Mucosa of rectum (tissue), 2 donors: ENCODE data around the gene DNAJA4.
"Not testable (repeated sequence)": the region's sequence is repeated elsewhere in the genome, so short reads cannot be mapped to it uniquely, and the experiment has no call there.

Source experiments
- H3K27ac ChIP-seq, 2 donors: one replicate each; pipeline ENCODE4 v1.7.0; 2013; ENCODE audit warnings: inconsistent platforms in 2 of 2, low read depth in 2 of 2, low read length in 2 of 2
- H3K27me3 ChIP-seq, 2 donors: one replicate each; pipeline ENCODE4 v1.7.0; 2013; ENCODE audit warnings: low read length in 2 of 2; ENCODE audit not compliant: control insufficient read depth in 2 of 2, insufficient read depth in 2 of 2
- H3K36me3 ChIP-seq, 2 donors: one replicate each; pipeline ENCODE4 v1.7.0; 2013; ENCODE audit warnings: low read length in 2 of 2; ENCODE audit not compliant: control insufficient read depth in 2 of 2, insufficient read depth in 2 of 2
- H3K4me1 ChIP-seq, 2 donors: one replicate each; pipeline ENCODE4 v1.7.0; 2013; ENCODE audit warnings: low read length in 2 of 2, mild to moderate bottlenecking in 1 of 2; ENCODE audit not compliant: control insufficient read depth in 2 of 2, insufficient read depth in 2 of 2
- H3K4me3 ChIP-seq, 2 donors: one replicate each; pipeline ENCODE4 v1.7.0; 2013; ENCODE audit warnings: low read length in 2 of 2
- H3K9ac ChIP-seq, 2 donors: one replicate each; pipeline ENCODE4 v1.7.0; 2013; ENCODE audit warnings: low read length in 2 of 2, low read depth in 1 of 2, mild to moderate bottlenecking in 1 of 2
- H3K9me3 ChIP-seq, 2 donors: one replicate each; pipeline ENCODE4 v1.7.0; 2013; ENCODE audit warnings: low read length in 2 of 2; ENCODE audit not compliant: control insufficient read depth in 2 of 2
- donor health status: healthy.
- donor health status: Normal muscosa, but diverticular disease.

The DNAJA4 gene

GRCh38 chr15:78243491-78243941, 20.8 kb upstream of the DNAJA4 start:
- no peaks in the 10 kb centered on the region for H3K27me3 ChIP-seq
- H3K4me1 ChIP-seq, result peaks cover 8 to 15% of the 10 kb centered on the region in 2 donors
- peak overlapping the region in 1 of 2 donors; percentile 61 for H3K27ac ChIP-seq
- H3K36me3 ChIP-seq, result no peaks in the 10 kb centered on the region
- no peak overlapping the region for H3K9ac ChIP-seq
- no peaks in the 10 kb centered on the region for H3K9me3 ChIP-seq
- no peak overlapping the region for H3K4me3 ChIP-seq

DNA sequence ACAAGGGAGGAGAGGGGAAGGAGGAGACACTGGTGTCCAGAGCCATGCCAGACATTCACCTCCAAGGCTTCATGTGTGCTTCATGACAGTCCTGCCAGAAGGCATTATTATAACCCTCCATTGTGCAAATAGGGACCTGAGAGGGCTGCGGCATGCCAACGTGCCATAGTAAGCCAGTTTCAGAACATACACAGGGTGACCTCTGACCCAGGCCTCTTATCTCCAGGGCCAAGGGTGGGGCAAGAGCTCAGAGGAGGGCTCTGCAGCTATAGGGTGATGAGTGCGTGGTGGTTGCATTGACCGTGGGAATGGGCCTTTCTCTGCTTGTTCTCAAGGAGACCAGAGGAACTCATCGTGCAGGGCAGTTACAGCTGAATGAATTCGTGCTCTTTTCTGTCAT, 20.3 kb upstream of the DNAJA4 start:
- H3K9ac ChIP-seq, result no peak overlapping the region
- no peaks in the 10 kb centered on the region for H3K9me3 ChIP-seq
- H3K27ac ChIP-seq, result peak overlapping the region in 1 of 2 donors; percentile 61
- no peaks in the 10 kb centered on the region for H3K27me3 ChIP-seq
- H3K4me3 ChIP-seq, result no peak overlapping the region
- H3K4me1 ChIP-seq, result peaks cover 8 to 15% of the 10 kb centered on the region in 2 donors
- H3K36me3 ChIP-seq, result no peaks in the 10 kb centered on the region

DNA sequence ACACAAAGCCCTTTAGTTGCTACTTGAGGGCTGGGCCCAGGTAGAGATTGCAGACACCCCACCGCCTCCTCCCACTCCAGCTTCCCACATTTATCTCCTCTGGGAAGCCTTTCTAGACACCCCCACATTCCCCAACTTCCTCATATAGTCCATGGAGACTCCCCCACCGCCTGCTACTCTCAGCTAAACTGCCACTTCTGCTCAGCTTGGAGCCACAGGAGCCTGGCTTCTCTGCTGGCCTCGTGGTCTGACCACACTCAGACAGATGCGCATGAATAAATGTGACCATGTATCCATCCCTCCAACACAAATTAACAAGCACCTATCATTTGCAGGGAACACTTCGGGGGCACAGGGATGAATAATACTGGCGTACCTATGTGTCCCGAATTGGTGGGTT, 19.5 kb upstream of the DNAJA4 start:
- no peaks in the 10 kb centered on the region for H3K27me3 ChIP-seq
- no peaks in the 10 kb centered on the region for H3K36me3 ChIP-seq
- H3K9me3 ChIP-seq, result no peaks in the 10 kb centered on the region
- H3K27ac ChIP-seq, result no peak overlapping the region
- peaks cover 8 to 15% of the 10 kb centered on the region in 2 donors for H3K4me1 ChIP-seq
- H3K4me3 ChIP-seq, result no peak overlapping the region
- no peak overlapping the region for H3K9ac ChIP-seq

DNA sequence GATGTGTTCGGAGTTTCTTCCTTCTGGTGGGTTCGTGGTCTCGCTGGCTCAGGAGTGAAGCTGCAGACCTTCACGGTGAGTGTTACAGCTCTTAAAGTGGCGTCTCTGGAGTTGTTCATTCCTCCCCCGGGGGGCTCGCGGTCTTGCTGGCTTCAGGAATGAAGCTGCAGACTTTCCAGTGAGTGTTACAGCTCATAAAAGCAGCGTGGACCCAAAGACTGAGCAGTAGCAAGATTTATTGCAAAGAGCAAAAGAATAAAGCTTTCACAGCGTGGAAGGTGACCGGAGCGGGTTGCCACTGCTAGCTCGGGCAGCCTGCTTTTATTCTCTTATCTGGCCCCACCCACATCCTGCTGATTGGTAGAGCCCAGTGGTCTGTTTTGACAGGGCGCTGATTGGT, 19.0 kb upstream of the DNAJA4 start:
- H3K36me3 ChIP-seq, H3K9me3 ChIP-seq, H3K27me3 ChIP-seq, H3K27ac ChIP-seq, H3K4me3 ChIP-seq, H3K9ac ChIP-seq: not testable (repeated sequence)
- H3K4me1 ChIP-seq, result peaks cover 8 to 15% of the 10 kb centered on the region in 2 donors

GRCh38 chr15:78245976-78246620, 18.3 kb upstream of the DNAJA4 start:
- H3K9me3 ChIP-seq, H3K27me3 ChIP-seq, H3K9ac ChIP-seq, H3K36me3 ChIP-seq, H3K4me3 ChIP-seq, H3K27ac ChIP-seq: not testable (repeated sequence)
- H3K4me1 ChIP-seq, result peaks cover 8 to 15% of the 10 kb centered on the region in 2 donors

- H3K27ac ChIP-seq, result no peak overlapping the region
- H3K36me3 ChIP-seq, result no peaks in the 10 kb centered on the region
Measured at GRCh38 chr15:78247911-78248310, 16.5 kb upstream of the DNAJA4 start.

DNA sequence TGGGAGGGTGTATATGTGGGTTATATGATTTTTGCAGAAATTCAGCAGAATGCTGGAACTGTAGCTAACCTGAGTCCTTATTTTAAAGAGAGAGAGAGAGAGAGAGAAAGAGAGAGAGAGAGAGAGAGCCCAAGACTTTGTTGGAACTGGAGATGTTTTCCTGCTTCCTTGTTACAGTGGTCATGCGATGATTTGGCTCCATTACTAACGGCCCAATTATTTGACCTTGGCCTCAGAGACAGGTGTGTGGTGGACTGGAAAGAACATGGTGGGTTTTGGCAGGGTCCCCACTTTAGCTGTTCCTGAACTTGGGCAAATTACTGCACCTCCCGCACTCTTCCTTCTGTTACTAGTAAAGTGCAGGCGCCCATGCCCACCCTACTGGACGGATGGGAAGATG, 15.2 kb upstream of the DNAJA4 start:
- Histone ChIP-seq H3K27ac (no peak overlapping the region), H3K36me3 (no peaks in the 10 kb centered on the region), H3K27me3 (no peaks in the 10 kb centered on the region), H3K4me3 (no peak overlapping the region), H3K9ac (no peak overlapping the region), H3K9me3 (no peaks in the 10 kb centered on the region), H3K4me1 (peaks cover under 1 to 2% of the 10 kb centered on the region in 2 donors)

More at GRCh38 chr15:78247911-78248310, 16.5 kb upstream of the DNAJA4 start:
- Histone ChIP-seq H3K4me1 (peaks cover 8 to 12% of the 10 kb centered on the region in 2 donors), H3K4me3 (no peak overlapping the region), H3K9me3 (no peaks in the 10 kb centered on the region), H3K27me3 (no peaks in the 10 kb centered on the region), H3K9ac (no peak overlapping the region)

DNA sequence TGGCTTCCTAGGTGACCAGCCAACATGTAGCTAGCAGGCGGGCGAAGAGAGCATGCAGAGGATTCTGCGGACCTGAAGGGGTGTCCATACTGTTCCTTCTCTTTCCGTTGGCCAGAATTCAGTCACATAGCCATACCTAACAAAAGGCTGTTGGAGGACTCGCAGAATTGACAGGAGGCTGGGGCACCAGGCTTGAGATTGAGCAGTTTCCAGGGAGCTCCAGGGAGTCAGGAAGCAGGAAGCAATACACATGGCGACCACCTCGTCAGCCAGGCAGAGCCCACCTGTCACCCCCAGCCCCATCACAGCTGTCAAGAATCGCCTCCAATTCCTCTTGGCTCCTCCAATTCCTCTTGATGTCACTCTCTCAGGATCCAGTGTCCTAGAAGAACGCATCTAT, 13.2 kb upstream of the DNAJA4 start:
- no peak overlapping the region for H3K27ac ChIP-seq
- H3K9me3 ChIP-seq, result no peaks in the 10 kb centered on the region
- no peak overlapping the region for H3K4me3 ChIP-seq
- no peak overlapping the region for H3K9ac ChIP-seq
- H3K36me3 ChIP-seq, result no peaks in the 10 kb centered on the region
- H3K27me3 ChIP-seq, result no peaks in the 10 kb centered on the region
- H3K4me1 ChIP-seq, result no peaks in the 10 kb centered on the region

- H3K27ac ChIP-seq, result no peak overlapping the region
- no peaks in the 10 kb centered on the region for H3K27me3 ChIP-seq
- no peaks in the 10 kb centered on the region for H3K9me3 ChIP-seq
- no peak overlapping the region for H3K9ac ChIP-seq
- H3K4me1 ChIP-seq, result no peaks in the 10 kb centered on the region
- H3K4me3 ChIP-seq, result no peak overlapping the region
- no peaks in the 10 kb centered on the region for H3K36me3 ChIP-seq
Measured at GRCh38 chr15:78255421-78256043, 8.8 kb upstream of the DNAJA4 start.

GRCh38 chr15:78256044-78256437, 8.3 kb upstream of the DNAJA4 start:
- Histone ChIP-seq H3K9ac (no peak overlapping the region), H3K4me3 (no peak overlapping the region), H3K9me3 (no peaks in the 10 kb centered on the region), H3K36me3 (no peaks in the 10 kb centered on the region), H3K27ac (no peak overlapping the region), H3K4me1 (peaks cover 0 to 2% of the 10 kb centered on the region in 2 donors), H3K27me3 (no peaks in the 10 kb centered on the region)
